Measurements from ENCODE around the gene TSPAN9. TPM values are rescaled to one million over a fixed set of nuclear protein-coding genes. Genes with fewer than 3 reads are reported as not detected.

TSPAN9 gene
- total RNA-seq, 1 donor from 2014 or later: 193 TPM

DNA sequence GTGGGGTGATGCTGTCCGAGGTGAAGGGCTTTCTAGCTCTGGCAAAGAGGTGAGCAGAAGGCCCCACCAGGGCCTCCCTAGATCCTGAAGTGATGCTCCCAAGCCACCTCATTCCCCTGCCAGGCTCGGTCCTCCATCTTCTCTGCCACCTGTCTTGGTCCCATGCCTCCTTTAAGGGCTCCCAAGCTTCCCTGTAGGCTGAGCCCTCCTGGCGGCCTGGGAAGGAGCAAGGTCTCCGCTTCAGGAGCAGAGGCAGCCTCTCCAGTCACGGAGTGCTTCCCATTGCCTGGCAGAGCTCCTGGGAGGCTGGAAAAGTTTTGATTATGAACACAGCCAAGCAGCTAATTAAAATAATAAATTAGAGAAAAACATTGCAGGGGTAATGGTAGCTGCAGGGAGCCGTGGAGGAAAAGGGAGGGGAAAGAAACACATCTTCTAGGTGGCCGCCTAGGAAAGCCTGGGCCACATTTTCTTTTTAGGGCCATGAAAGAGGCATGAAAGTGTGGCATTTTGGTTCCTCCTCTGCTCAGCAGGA, 253.9 kb downstream of the TSPAN9 start:
- DNase-seq (ENCODE audit: missing footprints): no peak
- intact Hi-C loops (cut with DNase I): no loop called here
- no peak for ATAC-seq

DNA sequence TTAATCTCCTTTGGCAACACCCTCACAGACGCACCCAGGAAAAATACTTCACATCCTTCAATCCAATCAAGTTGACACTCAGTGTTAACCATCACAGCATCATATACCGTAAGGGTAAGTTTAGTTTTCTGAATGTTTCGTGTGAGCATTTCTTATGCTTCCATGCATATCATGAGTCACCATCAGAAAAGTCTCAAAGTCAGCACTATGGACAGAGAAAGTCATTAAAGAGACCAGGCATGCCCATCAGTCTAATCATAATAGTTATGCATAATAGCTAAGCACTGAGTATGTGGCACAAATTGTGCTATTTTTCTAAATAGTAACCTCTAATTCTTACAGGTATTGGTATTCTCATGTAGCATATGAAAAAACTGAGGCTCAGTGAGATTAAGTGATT, 255.0 kb downstream of the TSPAN9 start:
- ATAC-seq (no peak), DNase-seq (ENCODE audit: missing footprints) (no peak)
- intact Hi-C loops (cut with DNase I): no loop called here

DNA sequence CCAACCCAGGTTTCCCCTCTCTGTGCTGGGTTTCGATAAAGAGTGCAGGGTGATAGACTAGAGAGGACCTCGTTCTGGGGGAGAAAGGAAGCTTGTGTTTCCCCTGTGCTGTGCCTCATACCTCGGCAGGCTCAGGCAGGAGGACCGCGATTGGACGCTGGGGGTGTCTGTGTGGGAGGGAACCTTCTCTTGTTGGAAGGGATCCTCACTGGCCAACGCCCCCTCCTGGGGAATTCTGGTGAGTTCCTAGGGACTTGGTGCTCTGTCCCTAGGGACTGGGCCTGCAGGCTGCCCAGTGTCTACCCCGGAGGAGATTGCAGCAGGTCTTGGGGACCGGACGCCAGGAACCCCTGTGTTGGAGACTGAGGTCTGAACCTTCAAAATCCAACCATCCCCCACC, 256.4 kb downstream of the TSPAN9 start:
- DNase-seq (ENCODE audit: missing footprints) (no peak), ATAC-seq (peak; percentile 34)
- intact Hi-C loops (cut with DNase I): no loop called here

DNA sequence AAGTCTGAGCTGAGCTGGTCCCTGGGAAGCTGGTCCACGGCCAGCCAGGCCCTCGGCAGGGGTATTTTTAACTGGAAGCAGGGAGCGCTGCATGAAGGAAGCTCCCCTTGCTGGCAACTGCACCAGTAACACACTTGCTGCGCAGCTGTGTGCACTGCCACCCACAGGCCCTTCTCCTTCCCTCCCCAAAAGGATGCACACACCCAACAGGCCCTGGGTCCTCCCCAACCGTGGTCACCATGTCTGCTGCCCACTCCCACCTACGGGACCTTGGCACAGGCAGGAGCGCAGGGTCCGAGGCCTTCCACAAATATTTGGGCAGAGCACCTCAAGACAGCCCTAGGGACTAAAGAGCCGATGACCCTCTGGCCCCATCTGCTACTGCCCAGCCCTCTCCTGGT, 256.8 kb downstream of the TSPAN9 start:
- intact Hi-C loops (cut with DNase I): no loop called here
- peak; percentile 66 for ATAC-seq
- no peak for DNase-seq (ENCODE audit: missing footprints)

DNA sequence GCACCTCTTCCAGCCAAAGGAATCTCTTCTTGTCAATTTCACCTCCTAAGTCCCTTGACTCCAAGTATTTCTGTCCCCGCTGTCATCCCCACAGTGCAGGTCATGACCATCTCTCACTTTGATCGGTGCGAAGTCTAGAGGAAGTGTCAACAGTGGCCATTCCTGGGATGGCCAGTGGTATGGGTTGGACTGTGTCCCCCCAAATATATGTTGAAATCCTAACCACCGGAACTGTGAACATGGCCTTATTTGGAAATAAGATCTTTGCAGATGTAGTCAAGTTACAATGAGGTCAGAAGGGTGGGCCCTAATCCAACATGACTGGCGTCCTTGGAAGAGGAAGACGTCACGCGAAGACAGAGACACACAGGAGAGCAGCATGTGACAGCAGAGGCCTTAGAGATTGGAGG, 257.9 kb downstream of the TSPAN9 start:
- intact Hi-C loops (cut with DNase I): no loop called here
- ATAC-seq: no peak

More for the DNA sequence above, 257.9 kb downstream of the TSPAN9 start:
- no peak for DNase-seq (ENCODE audit: missing footprints)

Other genes with a start within 250 kb of the TSPAN9 start
- gene NRIP2, start 242.3 kb upstream of the TSPAN9 start, total RNA-seq: 3.2 TPM
- gene TEX52, start 220.3 kb upstream of the TSPAN9 start, total RNA-seq: not detected
- 1.2 TPM for gene FOXM1, start 200.2 kb upstream of the TSPAN9 start, total RNA-seq
- 4.3 TPM for gene RHNO1, start 200.2 kb upstream of the TSPAN9 start, total RNA-seq
- gene TULP3, start 186.5 kb upstream of the TSPAN9 start, total RNA-seq: 6.8 TPM
- 13.4 TPM for gene TEAD4, start 118.0 kb upstream of the TSPAN9 start, total RNA-seq

Measured in Right ventricle myocardium inferior (tissue), 1 donor.